Brain microvascular endothelial cell (primary cell): ENCODE results near the gene STXBP1.
A peak's percentile ranks its signal among the peaks of the same experiment; 100 is the strongest.

Experiments used
- DNase-seq: peaks from one replicate; pipeline ENCODE4 v3.0.0-alpha.2; 2020
- H3K27ac ChIP-seq: fragments of 250-450 bp; sonication (Bioruptor Pico); 2 replicates; pipeline ENCODE4 v1.5.1; 2020; ENCODE audit warnings: mild to moderate bottlenecking, moderate library complexity
- H3K27me3 ChIP-seq: fragments of 250-450 bp; sonication (Bioruptor Pico); replicated peaks from 2 replicates; pipeline ENCODE4 v1.5.1; 2020; ENCODE audit warnings: mild to moderate bottlenecking
- H3K36me3 ChIP-seq: fragments of 250-450 bp; sonication (Bioruptor Pico); replicated peaks from 2 replicates; pipeline ENCODE4 v1.5.1; 2020; ENCODE audit warnings: mild to moderate bottlenecking
- H3K4me3 ChIP-seq: 2 replicates; pipeline ENCODE4 v1.5.1; 2011; ENCODE audit warnings: low read depth, mild to moderate bottlenecking, control low read depth, low read length, moderate library complexity
- in situ Hi-C: cut with HindIII; loops from 2 replicates; pipeline ENCODE4 v1.10.0; 2017; ENCODE audit warnings: low sequenced_read_pairs, low pct_ligation_motif_present
- TF ChIP-seq, protein P1 (sequence below): IDR thresholded peaks from 2 replicates; pipeline ENCODE4 v1.5.1; 2011; ENCODE audit warnings: low read depth, mild to moderate bottlenecking, moderate library complexity, low read length, control low read depth, inconsistent platforms; ENCODE audit errors: missing control alignments

Gene STXBP1

DNA sequence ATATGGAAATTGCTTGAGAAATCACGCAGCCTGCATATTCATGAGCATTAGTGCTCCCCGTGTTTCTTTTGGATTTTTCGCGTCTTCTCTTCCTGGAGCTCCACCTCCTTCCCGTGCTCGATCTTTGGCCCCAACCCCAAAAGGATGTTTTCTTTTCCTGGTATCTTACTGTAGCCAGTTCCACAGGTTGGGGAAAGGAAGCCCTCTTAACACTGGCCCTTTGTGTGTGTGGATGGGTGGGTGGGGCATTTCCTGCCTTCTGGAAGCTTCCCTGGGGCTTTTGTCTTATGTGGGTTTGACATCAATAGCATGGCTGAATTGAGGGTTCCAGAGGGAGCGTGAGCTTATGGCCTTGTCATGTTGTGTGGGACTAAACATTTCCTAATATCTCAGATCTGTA, 21.9 kb downstream of the STXBP1 start:
- no peaks in the 10 kb centered on the region for H3K27me3 ChIP-seq
- TF ChIP-seq, protein P1, sequence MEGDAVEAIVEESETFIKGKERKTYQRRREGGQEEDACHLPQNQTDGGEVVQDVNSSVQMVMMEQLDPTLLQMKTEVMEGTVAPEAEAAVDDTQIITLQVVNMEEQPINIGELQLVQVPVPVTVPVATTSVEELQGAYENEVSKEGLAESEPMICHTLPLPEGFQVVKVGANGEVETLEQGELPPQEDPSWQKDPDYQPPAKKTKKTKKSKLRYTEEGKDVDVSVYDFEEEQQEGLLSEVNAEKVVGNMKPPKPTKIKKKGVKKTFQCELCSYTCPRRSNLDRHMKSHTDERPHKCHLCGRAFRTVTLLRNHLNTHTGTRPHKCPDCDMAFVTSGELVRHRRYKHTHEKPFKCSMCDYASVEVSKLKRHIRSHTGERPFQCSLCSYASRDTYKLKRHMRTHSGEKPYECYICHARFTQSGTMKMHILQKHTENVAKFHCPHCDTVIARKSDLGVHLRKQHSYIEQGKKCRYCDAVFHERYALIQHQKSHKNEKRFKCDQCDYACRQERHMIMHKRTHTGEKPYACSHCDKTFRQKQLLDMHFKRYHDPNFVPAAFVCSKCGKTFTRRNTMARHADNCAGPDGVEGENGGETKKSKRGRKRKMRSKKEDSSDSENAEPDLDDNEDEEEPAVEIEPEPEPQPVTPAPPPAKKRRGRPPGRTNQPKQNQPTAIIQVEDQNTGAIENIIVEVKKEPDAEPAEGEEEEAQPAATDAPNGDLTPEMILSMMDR = no peak
- DNase-seq = no peak
- no peaks in the 10 kb centered on the region for H3K36me3 ChIP-seq
- no peak overlapping the region for H3K4me3 ChIP-seq
- no peak overlapping the region for H3K27ac ChIP-seq
- in situ Hi-C loops = no loop called here

DNA sequence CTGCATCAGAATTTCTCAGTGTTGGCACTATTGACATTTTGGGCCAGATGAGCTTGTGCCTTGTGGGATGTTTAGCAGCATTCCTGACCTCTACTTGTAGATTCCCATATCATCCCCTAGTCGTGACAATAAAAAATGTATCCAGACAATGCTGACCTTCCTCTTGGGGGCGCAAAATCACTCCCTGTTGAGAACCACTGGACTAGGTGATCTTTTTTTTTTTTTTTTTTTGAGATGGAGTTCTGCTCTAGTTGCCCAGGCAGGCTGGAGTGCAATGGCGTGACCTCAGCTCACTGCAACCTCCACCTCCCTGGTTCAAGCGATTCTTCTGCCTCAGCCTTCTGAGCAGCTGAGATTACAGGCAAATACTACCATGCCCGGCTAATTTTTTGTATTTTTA, 22.6 kb downstream of the STXBP1 start:
- H3K36me3 ChIP-seq = no peaks in the 10 kb centered on the region
- no peak overlapping the region for H3K4me3 ChIP-seq
- no peak overlapping the region for H3K27ac ChIP-seq
- DNase-seq = no peak
- in situ Hi-C loops = no loop called here
- TF ChIP-seq, protein P1 = no peak
- H3K27me3 ChIP-seq = no peaks in the 10 kb centered on the region

DNA sequence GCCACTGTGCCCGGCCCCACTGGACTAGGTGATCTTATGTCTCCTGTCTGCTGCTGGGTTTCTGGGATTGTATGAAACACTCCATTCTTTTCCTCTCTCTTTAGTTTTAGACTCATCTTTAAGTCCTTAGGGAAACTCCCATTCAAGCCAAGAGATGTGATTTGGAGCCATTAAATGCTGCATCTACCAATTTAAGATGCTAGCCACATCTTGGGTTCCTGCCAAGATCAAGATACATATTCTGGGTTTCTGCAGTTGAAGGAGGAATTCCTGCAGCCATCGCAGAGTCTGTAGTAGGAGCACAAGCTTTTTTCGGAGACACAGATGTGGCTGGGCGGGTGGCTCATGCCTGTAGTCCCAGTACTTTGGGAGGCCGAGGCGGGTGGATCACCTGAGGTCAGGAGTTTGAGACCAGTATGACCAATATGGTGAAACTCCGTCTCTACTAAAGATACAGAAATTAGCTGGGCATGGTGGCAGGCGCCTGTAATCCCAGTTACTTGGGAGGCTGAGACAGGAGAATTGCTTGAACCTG, 23.2 kb downstream of the STXBP1 start:
- Histone ChIP-seq H3K27me3 (no peaks in the 10 kb centered on the region), H3K27ac (no peak overlapping the region), H3K36me3 (no peaks in the 10 kb centered on the region), H3K4me3 (no peak overlapping the region)
- in situ Hi-C loops = no loop called here
- TF ChIP-seq, protein P1 = no peak
- no peak for DNase-seq

DNA sequence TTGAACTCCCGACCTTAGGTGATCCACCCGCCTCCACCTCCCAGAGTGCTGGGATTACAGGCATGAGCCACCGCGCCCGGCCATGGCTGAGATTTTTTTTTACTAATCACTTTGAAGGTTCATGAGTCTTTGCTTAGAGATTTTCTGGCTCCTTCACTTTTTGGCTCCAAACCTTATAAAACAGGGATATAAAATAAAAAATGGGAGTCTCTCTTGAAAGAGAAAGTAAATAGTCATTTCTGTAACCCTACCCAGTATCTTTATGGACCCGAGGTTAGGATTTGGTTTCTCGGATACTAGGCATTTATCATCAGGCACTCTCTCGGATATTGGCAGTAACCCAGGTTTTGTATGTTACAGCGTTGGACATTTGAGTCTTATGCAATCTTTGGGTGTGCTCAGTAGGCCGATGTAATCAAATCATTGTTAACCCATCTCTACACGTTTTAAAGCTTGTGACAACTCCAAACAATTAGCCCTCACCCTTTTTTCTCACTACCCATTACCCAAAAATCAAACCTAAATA, 25.3 kb downstream of the STXBP1 start:
- no peak overlapping the region for H3K27ac ChIP-seq
- no peaks in the 10 kb centered on the region for H3K27me3 ChIP-seq
- no peak overlapping the region for H3K4me3 ChIP-seq
- H3K36me3 ChIP-seq = no peaks in the 10 kb centered on the region
- peak; percentile 46 for DNase-seq
- in situ Hi-C loops = no loop called here
- TF ChIP-seq, protein P1 = no peak

DNA sequence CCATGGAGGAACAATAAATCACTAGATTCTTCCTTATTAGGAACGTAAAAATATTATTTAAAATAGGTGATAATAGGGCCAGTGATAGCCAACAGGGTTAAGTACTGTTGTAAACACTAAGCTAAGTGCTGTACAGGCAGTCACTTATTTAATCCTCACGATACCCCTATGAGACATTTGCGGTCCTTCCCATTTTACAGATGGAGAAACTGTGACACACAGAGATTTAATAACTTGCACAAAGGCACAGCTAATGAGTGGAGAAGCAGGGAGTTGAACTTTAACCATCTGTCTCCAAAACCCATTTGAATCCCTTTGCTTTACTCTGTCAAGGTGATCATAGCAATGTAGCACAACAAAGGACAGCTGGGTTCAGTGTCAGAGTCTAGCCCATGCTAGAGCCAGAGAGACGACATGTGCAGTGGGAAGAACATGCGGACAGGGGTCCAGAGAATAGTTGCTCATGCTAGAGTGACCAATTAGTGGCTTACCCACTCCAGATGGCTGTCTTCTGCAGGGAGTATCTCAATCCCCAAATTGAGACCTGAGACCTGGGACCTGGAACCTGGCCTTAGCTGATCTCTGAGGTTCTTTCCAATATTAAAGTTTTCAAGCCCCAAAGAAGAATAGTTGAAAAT, 28.9 kb downstream of the STXBP1 start:
- in situ Hi-C loops = no loop called here

More for the DNA sequence above, 28.9 kb downstream of the STXBP1 start:
- TF ChIP-seq, protein P1 = no peak
- no peaks in the 10 kb centered on the region for H3K36me3 ChIP-seq
- no peaks in the 10 kb centered on the region for H3K27me3 ChIP-seq
- no peak overlapping the region for H3K27ac ChIP-seq
- no peak for DNase-seq
- no peak overlapping the region for H3K4me3 ChIP-seq
